PC-3 (cell line): ENCODE data around the gene PHKB. TPM values are rescaled to one million over a fixed set of nuclear protein-coding genes. Genes with fewer than 3 reads are reported as not detected.

Experiments
- ATAC-seq: fragments of 200-7000 bp; cut with Tn5 transposase; 2 replicates; pipeline ENCODE4 v1.9.1; 2020; ENCODE audit warnings: mild to moderate bottlenecking, moderate library complexity
- BruUV-seq: library from RNA; stranded (reverse); fragments of 400-500 nt; replicated peaks from 2 replicates; lab custom pipeline; 2021; lab: Mats Ljungman, UMichigan
- CTCF ChIA-PET: fragments of 300-600 bp; sonication (Branson Sonifier 250); formaldehyde crosslinking; loops from one replicate; lab custom pipeline; 2022; ENCODE audit warnings: antibody characterized with exemption; lab: Charles Lee
- POLR2A ChIA-PET: fragments of 300-600 bp; sonication (Branson Sonifier 250); formaldehyde crosslinking; loops from one replicate; lab custom pipeline; 2022; ENCODE audit warnings: antibody characterized with exemption; ENCODE audit not compliant: unreplicated experiment; lab: Charles Lee
- DNase-seq: peaks from one replicate; pipeline ENCODE4 v3.0.0-alpha.2; 2015
- H2AFZ ChIP-seq: fragments of 300-600 bp; sonication (generic); 2 replicates; pipeline ENCODE4 v1.6.0; 2016; ENCODE audit warnings: antibody characterized with exemption, low read length
- H3F3A ChIP-seq: fragments of 300-600 bp; sonication (generic); one replicate; pipeline ENCODE4 v1.6.0; 2017; ENCODE audit warnings: antibody characterized with exemption, low read length, control low read depth, mild to moderate bottlenecking; ENCODE audit not compliant: unreplicated experiment
- H3K27ac ChIP-seq: fragments of 300-600 bp; sonication (generic); 2 replicates; pipeline ENCODE4 v1.5.1; 2016; ENCODE audit warnings: mild to moderate bottlenecking, low read length
- H3K27me3 ChIP-seq: fragments of 300-600 bp; sonication (generic); 2 replicates; pipeline ENCODE4 v1.6.1; 2016; ENCODE audit warnings: low read length, mixed read lengths
- H3K36me3 ChIP-seq: fragments of 300-600 bp; sonication (generic); 2 replicates; pipeline ENCODE4 v1.6.1; 2016; ENCODE audit warnings: low read depth, mixed run types, low read length, mixed read lengths
- H3K4me1 ChIP-seq: fragments of 300-600 bp; sonication (generic); 2 replicates; pipeline ENCODE4 v1.5.1; 2016; ENCODE audit warnings: low read length; ENCODE audit not compliant: insufficient read depth
- H3K4me2 ChIP-seq: fragments of 300-600 bp; sonication (generic); 2 replicates; pipeline ENCODE4 v1.6.0; 2016; ENCODE audit warnings: low read length
- H3K4me3 ChIP-seq: fragments of 300-600 bp; sonication (generic); 2 replicates; pipeline ENCODE4 v1.5.1; 2016; ENCODE audit warnings: mild to moderate bottlenecking, low read length, mixed read lengths
- H3K79me2 ChIP-seq: fragments of 300-600 bp; sonication (generic); 2 replicates; pipeline ENCODE4 v1.6.1; 2017; ENCODE audit warnings: low read length, mixed read lengths
- H3K9ac ChIP-seq: fragments of 300-600 bp; sonication (generic); 2 replicates; pipeline ENCODE4 v1.6.0; 2016; ENCODE audit warnings: mild to moderate bottlenecking, low read length
- H3K9me2 ChIP-seq: fragments of 300-600 bp; sonication (generic); replicated peaks from 2 replicates; pipeline ENCODE4 v1.6.1; 2016; ENCODE audit warnings: mixed run types, low read length, mixed read lengths
- H3K9me3 ChIP-seq: fragments of 300-600 bp; sonication (generic); 2 replicates; pipeline ENCODE4 v1.6.1; 2016; ENCODE audit warnings: low read length, mixed read lengths
- H4K20me1 ChIP-seq: fragments of 300-600 bp; sonication (generic); 2 replicates; pipeline ENCODE4 v1.6.1; 2016; ENCODE audit warnings: low read length, mixed read lengths
- EZH2 ChIP-seq: fragments of 300-600 bp; sonication (generic); IDR thresholded peaks from one replicate; pipeline ENCODE4 v1.6.1; 2017; ENCODE audit warnings: antibody characterized with exemption, mild to moderate bottlenecking, low read length; ENCODE audit not compliant: unreplicated experiment
- EZH2phosphoT487 ChIP-seq: fragments of 300-600 bp; sonication (generic); IDR thresholded peaks from 2 replicates; pipeline ENCODE4 v1.6.1; 2018; ENCODE audit warnings: mild to moderate bottlenecking, antibody characterized with exemption, low read length, borderline replicate concordance
- intact Hi-C: fragments of 100-400 bp; cut with micrococcal nuclease; formaldehyde crosslinking; loops from 2 replicates; pipeline ENCODE4 v1.9.0; 2023
- total RNA-seq: library from RNA; depleted of rRNA; stranded (reverse); fragments of >200 nt; gene quantifications from 2 replicates; pipeline ENCODE4 v1.2.3, GENCODE V29; 2014
- TF ChIP-seq, protein P1 (sequence below): fragments of 300-600 bp; sonication (generic); conservative IDR thresholded peaks from 2 replicates; pipeline ENCODE4 v1.5.1; 2017; ENCODE audit warnings: antibody characterized with exemption, low read depth, mild to moderate bottlenecking, low read length

Gene PHKB
- total RNA-seq, 1 experiment from 2014 or later = 31.8 TPM

DNA sequence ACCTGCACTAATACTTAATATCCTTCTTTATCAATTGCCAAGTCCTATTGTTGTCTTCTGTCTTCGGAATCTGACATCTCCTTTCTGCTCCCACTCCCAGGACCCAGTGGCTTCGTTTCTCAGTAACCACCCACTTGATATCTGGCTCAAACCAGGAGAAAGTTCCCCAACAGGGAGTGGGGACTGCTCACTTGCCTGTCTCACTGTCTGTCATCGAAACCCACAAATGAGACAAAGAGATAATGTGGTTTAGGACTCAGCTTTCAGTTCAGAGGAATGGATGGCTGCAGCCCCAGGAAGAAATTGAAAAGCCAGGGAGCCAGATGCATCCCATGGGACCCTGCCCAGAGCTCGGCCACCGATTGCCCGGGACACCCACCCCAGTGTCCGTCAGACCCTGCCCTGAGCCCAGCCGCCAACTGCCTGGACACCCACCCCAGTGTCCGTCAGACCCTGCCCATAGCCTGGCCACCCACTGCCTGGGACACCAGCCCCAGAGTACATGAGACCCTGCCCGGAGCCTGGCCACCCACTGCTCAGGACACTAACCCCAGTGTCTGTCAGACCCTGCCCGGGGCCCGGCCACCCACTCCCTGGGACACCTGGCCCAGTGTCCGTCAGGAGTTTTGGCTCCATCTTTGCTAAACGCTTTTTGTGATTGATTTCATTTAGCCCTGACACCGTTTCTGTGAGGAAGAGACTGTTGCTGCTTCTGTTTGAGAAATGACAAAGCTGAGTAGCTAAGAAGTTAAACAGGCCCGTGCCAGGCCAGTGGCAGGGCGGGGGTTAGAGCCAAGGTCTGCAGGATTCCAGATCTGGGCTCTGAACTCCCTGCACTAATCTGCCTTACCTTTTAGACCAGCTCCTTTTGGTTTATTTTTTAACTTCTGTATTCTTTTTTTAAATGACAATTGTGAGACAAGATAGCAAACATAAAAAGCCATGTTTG is 251.4 kb downstream of the PHKB start:
- peak overlapping the region; percentile 81 for H3K27ac ChIP-seq
- peaks cover 24% of the 10 kb centered on the region for H3K4me1 ChIP-seq
- no peaks in the 10 kb centered on the region for H4K20me1 ChIP-seq
- peak overlapping the region; percentile 5; the same call in 1 of the 2 replicates for H3K4me3 ChIP-seq
- no peaks in the 10 kb centered on the region for H3K9me2 ChIP-seq
- CTCF ChIA-PET = no interaction called here
- H3K36me3 ChIP-seq = no peaks in the 10 kb centered on the region
- BruUV-seq = no TSS peak
- H3K9me3 ChIP-seq = no peaks in the 10 kb centered on the region
- no peaks in the 10 kb centered on the region for H3K27me3 ChIP-seq
- H3F3A ChIP-seq = no peaks in the 10 kb centered on the region
- peak overlapping the region; percentile 38; the same call in 1 of the 2 replicates for H2AFZ ChIP-seq
- POLR2A ChIA-PET = no interaction called here
- peak; percentile 80 for ATAC-seq
- intact Hi-C loops = no loop called here
- H3K79me2 ChIP-seq = no peaks in the 10 kb centered on the region
- peak overlapping the region; percentile 35; the same call in 1 of the 2 replicates for H3K9ac ChIP-seq
- H3K4me2 ChIP-seq = peak overlapping the region; percentile 57
- peak; percentile 17 for DNase-seq
- TF ChIP-seq, protein P1, sequence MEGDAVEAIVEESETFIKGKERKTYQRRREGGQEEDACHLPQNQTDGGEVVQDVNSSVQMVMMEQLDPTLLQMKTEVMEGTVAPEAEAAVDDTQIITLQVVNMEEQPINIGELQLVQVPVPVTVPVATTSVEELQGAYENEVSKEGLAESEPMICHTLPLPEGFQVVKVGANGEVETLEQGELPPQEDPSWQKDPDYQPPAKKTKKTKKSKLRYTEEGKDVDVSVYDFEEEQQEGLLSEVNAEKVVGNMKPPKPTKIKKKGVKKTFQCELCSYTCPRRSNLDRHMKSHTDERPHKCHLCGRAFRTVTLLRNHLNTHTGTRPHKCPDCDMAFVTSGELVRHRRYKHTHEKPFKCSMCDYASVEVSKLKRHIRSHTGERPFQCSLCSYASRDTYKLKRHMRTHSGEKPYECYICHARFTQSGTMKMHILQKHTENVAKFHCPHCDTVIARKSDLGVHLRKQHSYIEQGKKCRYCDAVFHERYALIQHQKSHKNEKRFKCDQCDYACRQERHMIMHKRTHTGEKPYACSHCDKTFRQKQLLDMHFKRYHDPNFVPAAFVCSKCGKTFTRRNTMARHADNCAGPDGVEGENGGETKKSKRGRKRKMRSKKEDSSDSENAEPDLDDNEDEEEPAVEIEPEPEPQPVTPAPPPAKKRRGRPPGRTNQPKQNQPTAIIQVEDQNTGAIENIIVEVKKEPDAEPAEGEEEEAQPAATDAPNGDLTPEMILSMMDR = no peak
- no peak for TF ChIP-seq EZH2
- TF ChIP-seq EZH2phosphoT487 = no peak

DNA sequence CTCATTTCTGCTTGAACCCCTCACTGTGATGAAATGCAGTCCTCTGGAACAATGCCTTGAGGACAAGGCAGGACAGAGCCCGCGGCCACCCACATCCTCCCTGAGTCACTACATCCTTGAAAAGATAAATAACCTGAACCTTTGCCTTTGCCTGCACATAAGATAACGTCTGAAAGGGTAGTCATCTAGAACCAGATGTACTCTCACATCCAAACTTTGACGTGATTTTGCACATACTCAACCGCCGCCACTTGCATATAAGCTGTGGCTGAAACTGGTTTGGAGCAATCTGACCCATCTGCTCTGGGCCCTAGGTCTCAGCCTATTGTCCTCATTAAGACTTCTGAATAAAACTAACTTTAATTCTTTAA is 252.1 kb downstream of the PHKB start:
- ATAC-seq (peak; percentile 86), DNase-seq (peak; percentile 83)
- ChIA-PET CTCF (no interaction called here), POLR2A (no interaction called here)
- Histone ChIP-seq H3F3A (no peaks in the 10 kb centered on the region), H3K79me2 (no peaks in the 10 kb centered on the region), H3K9me2 (no peaks in the 10 kb centered on the region), H3K36me3 (no peaks in the 10 kb centered on the region), H3K4me1 (peaks cover 24% of the 10 kb centered on the region), H3K9me3 (no peaks in the 10 kb centered on the region), H3K9ac (peak overlapping the region; percentile 22; the same call in 1 of the 2 replicates), H3K27me3 (no peaks in the 10 kb centered on the region), H4K20me1 (no peaks in the 10 kb centered on the region), H2AFZ (peak overlapping the region; percentile 38; the same call in 1 of the 2 replicates), H3K4me2 (peak overlapping the region; percentile 57), H3K27ac (peak overlapping the region; percentile 81), H3K4me3 (no peak overlapping the region; the same call in 1 of the 2 replicates)
- intact Hi-C loops = no loop called here
- BruUV-seq = no TSS peak
- no peak for TF ChIP-seq EZH2

DNA sequence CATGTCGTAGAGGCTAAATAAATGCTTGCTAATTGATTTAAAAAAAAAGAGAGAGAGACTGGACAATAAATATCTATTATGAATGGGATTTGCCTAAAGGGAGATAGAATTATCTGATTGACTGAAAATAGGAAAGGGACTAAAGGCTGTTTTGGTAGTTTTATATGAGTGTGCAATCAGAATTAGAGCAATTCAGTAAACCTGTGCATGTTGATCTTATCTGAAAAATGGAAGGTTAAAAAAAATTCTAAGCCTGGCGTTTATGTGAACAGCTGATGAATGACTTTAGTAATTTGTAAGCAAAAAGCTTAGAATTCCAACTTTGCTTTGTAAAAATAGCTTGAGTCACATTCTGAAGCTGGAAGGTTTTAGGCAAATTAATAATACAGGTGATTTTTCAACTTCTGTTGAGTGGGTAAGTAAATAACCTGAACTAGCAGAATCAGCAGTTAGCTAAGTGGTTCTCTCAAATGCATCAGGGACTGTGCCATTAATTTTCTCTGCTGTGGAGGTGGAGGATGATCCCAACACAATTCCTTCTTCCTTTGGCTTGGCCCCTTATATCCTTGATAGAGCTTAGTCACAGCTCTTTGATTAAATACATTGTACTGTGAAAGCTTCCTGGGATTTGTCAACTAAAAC is 254.4 kb downstream of the PHKB start:
- TF ChIP-seq EZH2 = no peak
- TF ChIP-seq EZH2phosphoT487 = no peak
- TF ChIP-seq, protein P1 = no peak
- Histone ChIP-seq H3K27ac (no peak overlapping the region), H3K4me2 (no peak overlapping the region), H4K20me1 (no peaks in the 10 kb centered on the region), H3K9ac (no peak overlapping the region), H3K27me3 (no peaks in the 10 kb centered on the region), H3K79me2 (no peaks in the 10 kb centered on the region), H3K4me3 (no peak overlapping the region), H3K9me2 (no peaks in the 10 kb centered on the region), H3K4me1 (peaks cover 24% of the 10 kb centered on the region), H3F3A (no peaks in the 10 kb centered on the region), H3K9me3 (no peaks in the 10 kb centered on the region), H3K36me3 (no peaks in the 10 kb centered on the region), H2AFZ (no peak overlapping the region)
- DNase-seq (no peak), ATAC-seq (no peak)
- intact Hi-C loops = no loop called here
- BruUV-seq = no TSS peak
- POLR2A ChIA-PET = no interaction called here
- CTCF ChIA-PET = interaction anchor here (0.7 kb wide), 1 partner anchor 450 kb away, joined by 3 read pairs; no protein-coding TSS in a partner anchor
